Measurements from ENCODE around the gene TADA3.

TADA3 gene

GRCh38 chr3:9770276-9770812 lies 21.9 kb downstream of the TADA3 start:
- peak overlapping the region; percentile 59 for H3K4me3 ChIP-seq (ENCODE audit: control insufficient read depth, low read depth, low read length)
- peak; percentile 60 for DNase-seq (ENCODE audit: low read depth)
- TF ChIP-seq, protein P1, sequence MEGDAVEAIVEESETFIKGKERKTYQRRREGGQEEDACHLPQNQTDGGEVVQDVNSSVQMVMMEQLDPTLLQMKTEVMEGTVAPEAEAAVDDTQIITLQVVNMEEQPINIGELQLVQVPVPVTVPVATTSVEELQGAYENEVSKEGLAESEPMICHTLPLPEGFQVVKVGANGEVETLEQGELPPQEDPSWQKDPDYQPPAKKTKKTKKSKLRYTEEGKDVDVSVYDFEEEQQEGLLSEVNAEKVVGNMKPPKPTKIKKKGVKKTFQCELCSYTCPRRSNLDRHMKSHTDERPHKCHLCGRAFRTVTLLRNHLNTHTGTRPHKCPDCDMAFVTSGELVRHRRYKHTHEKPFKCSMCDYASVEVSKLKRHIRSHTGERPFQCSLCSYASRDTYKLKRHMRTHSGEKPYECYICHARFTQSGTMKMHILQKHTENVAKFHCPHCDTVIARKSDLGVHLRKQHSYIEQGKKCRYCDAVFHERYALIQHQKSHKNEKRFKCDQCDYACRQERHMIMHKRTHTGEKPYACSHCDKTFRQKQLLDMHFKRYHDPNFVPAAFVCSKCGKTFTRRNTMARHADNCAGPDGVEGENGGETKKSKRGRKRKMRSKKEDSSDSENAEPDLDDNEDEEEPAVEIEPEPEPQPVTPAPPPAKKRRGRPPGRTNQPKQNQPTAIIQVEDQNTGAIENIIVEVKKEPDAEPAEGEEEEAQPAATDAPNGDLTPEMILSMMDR (conservative IDR thresholded peaks at IDR 0.05; ENCODE audit: control insufficient read depth, insufficient read depth, low read depth, low read length): no peak

GRCh38 chr3:9769426-9770275 lies 22.6 kb downstream of the TADA3 start, which contains the start of gene CAMK1:
Gene CAMK1 (minus strand): TSS chr3:9769947. CDS start chr3:9767749, 2,198 bp downstream.
- DNase-seq (ENCODE audit: low read depth): peak; percentile 43
- TF ChIP-seq, protein P1 (conservative IDR thresholded peaks at IDR 0.05; ENCODE audit: control insufficient read depth, insufficient read depth, low read depth, low read length): no peak
- H3K4me3 ChIP-seq (ENCODE audit: control insufficient read depth, low read depth, low read length): peak within 1 kb of the TSS; percentile 59

DNA sequence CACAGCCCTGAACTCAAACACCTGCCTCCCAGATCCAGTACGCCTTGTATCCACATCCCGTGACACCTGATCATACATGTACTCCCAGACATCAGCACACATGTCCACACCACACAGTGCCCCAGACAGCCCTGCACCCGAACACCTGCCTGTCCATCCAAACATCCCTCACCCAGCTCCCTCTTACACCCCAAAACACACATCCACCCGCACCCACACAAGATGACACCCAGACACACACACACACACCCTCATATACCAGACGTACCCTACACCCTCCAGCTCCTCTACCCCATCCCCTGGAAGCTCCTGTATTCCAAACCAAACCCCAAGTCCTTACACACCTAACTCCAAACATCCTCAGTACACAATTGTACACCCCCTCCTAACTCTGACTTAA lies 23.3 kb downstream of the TADA3 start:
- TF ChIP-seq, protein P1 (conservative IDR thresholded peaks at IDR 0.05; ENCODE audit: control insufficient read depth, insufficient read depth, low read depth, low read length): no peak
- H3K4me3 ChIP-seq (ENCODE audit: control insufficient read depth, low read depth, low read length): peak overlapping the region; percentile 59
- DNase-seq (ENCODE audit: low read depth): no peak

DNA sequence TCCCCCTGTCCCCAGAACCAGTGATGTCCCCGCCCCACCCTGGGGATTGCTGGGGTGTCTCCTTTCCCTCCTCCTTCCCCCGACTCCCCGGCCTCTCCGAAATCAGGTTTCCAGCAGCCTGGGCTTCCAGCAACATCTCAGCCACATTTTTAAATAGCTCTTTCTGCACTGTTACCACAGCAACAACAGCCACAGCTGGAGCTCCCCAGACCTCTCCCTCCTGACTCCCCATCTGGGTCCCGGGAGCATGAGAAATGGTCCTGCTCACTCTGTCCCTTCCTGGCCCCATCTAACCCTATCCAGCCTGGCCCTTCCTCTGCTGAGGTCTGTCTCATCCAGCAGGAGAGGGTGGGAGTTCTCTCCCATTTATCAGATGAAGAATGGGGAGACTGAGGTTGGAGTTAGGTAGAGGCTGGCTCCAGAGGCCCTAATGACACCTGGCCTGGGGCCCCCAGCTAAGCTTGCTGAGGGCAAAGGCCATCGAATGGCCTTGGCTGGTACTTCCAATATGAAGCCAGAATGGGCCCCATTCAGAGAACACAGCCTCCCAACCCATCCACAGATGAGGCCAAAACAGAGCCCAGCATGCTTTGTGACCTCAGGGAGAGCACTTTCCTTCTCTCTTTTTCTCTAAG lies 24.0 kb downstream of the TADA3 start:
- no peak for DNase-seq (ENCODE audit: low read depth)
- H3K4me3 ChIP-seq (ENCODE audit: control insufficient read depth, low read depth, low read length): no peak overlapping the region
- TF ChIP-seq, protein P1 (conservative IDR thresholded peaks at IDR 0.05; ENCODE audit: control insufficient read depth, insufficient read depth, low read depth, low read length): no peak

GRCh38 chr3:9767418-9767817 lies 24.9 kb downstream of the TADA3 start:
- no peak for DNase-seq (ENCODE audit: low read depth)
- H3K4me3 ChIP-seq (ENCODE audit: control insufficient read depth, low read depth, low read length): no peak overlapping the region
- TF ChIP-seq, protein P1 (conservative IDR thresholded peaks at IDR 0.05; ENCODE audit: control insufficient read depth, insufficient read depth, low read depth, low read length): no peak

- TF ChIP-seq, protein P1 (conservative IDR thresholded peaks at IDR 0.05; ENCODE audit: control insufficient read depth, insufficient read depth, low read depth, low read length): no peak
Measured at GRCh38 chr3:9765865-9766264, 26.4 kb downstream of the TADA3 start.

More at GRCh38 chr3:9765865-9766264, 26.4 kb downstream of the TADA3 start:
- peak; percentile 41 for DNase-seq (ENCODE audit: low read depth)
- no peak overlapping the region for H3K4me3 ChIP-seq (ENCODE audit: control insufficient read depth, low read depth, low read length)

All from fibroblast of mammary gland (primary cell).